HEK293T (cell line): Measurements from ENCODE around the gene KRI1.

Experiments
- ARNT ChIP-seq: fragments of 450-650 bp; IDR thresholded peaks from 2 replicates; pipeline ENCODE4 v1.6.1; 2017; ENCODE audit warnings: mild to moderate bottlenecking
- BHLHE40 ChIP-seq: fragments of 450-650 bp; IDR thresholded peaks from 2 replicates; pipeline ENCODE4 v1.6.1; 2016; ENCODE audit warnings: mild to moderate bottlenecking, moderate library complexity, borderline replicate concordance
- CTBP1 ChIP-seq: fragments of 450-650 bp; IDR thresholded peaks from 2 replicates; pipeline ENCODE4 v1.6.1; 2016; ENCODE audit warnings: borderline replicate concordance
- ELF4 ChIP-seq: fragments of 450-650 bp; IDR thresholded peaks from 2 replicates; pipeline ENCODE4 v1.6.1; 2017; ENCODE audit warnings: antibody characterized with exemption
- FOXA1 ChIP-seq: fragments of 450-650 bp; IDR thresholded peaks from 2 replicates; pipeline ENCODE4 v1.6.1; 2016; ENCODE audit warnings: mild to moderate bottlenecking
- FOXK2 ChIP-seq: fragments of 450-650 bp; IDR thresholded peaks from 2 replicates; pipeline ENCODE4 v1.6.1; 2016; ENCODE audit warnings: mild to moderate bottlenecking
- FOXM1 ChIP-seq: fragments of 450-650 bp; IDR thresholded peaks from 2 replicates; pipeline ENCODE4 v1.6.1; 2017; ENCODE audit warnings: mild to moderate bottlenecking, borderline replicate concordance
- HDGF ChIP-seq: fragments of 450-650 bp; IDR thresholded peaks from 2 replicates; pipeline ENCODE4 v1.6.1; 2017; ENCODE audit warnings: antibody characterized with exemption, borderline replicate concordance
- NFRKB ChIP-seq: fragments of 450-650 bp; IDR thresholded peaks from 2 replicates; pipeline ENCODE4 v1.6.1; 2016; ENCODE audit warnings: mild to moderate bottlenecking, moderate library complexity
- SP1 ChIP-seq: fragments of 450-650 bp; IDR thresholded peaks from 2 replicates; pipeline ENCODE4 v1.6.1; 2017
- SUZ12 ChIP-seq: fragments of 450-650 bp; IDR thresholded peaks from 2 replicates; pipeline ENCODE4 v1.6.1; 2016; ENCODE audit warnings: mild to moderate bottlenecking
- ZNF384 ChIP-seq: fragments of 450-650 bp; IDR thresholded peaks from 2 replicates; pipeline ENCODE4 v1.6.1; 2016

DNA sequence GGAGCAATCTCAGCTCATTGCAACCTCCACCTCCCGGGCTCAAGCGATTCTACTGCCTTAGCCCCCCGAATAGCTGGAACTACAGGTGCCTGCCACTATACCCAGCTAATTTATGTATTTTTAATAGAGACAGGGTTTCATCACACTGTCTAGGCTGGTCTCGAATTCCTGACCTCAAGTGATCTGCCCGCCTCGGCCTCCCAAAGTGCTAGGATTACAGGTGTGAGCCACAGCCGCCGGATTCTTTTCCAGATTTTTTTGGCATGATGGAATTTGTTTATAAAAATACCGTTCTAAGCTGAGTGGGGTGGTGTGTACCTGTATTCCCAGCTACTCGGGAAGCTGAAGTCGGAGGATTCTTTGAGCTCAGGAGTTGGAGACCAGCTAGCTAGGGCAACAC, 28.1 kb downstream of the KRI1 start:
- TF ChIP-seq BHLHE40: no peak
- TF ChIP-seq ARNT: no peak
- TF ChIP-seq CTBP1: no peak
- TF ChIP-seq HDGF: no peak
- TF ChIP-seq ZNF384: no peak
- no peak for TF ChIP-seq SP1
- TF ChIP-seq FOXM1: no peak
- TF ChIP-seq SUZ12: no peak
- no peak for TF ChIP-seq NFRKB
- TF ChIP-seq ELF4: no peak
- no peak for TF ChIP-seq FOXK2
- no peak for TF ChIP-seq FOXA1
